ENCODE results near the gene SEMA4B.
"Not testable (repeated sequence)": the region's sequence is repeated elsewhere in the genome, so short reads cannot be mapped to it uniquely, and the experiment has no call there.

The SEMA4B gene

GRCh38 chr15:90161950-90162361 is 39.2 kb upstream of the SEMA4B start:
- FAIRE-seq (no peak), DNase-seq (ENCODE audit: insufficient read length, low spot score) (no peak)
- TF ChIP-seq POU2F2 (IDR thresholded peaks at IDR 0.05; ENCODE audit: low read depth, low read length): peak; percentile 75
- no peak for TF ChIP-seq POLR2AphosphoS5 (IDR thresholded peaks at IDR 0.05; ENCODE audit: low read depth, low read length)
- no peak for TF ChIP-seq TAF1 (IDR thresholded peaks at IDR 0.05; ENCODE audit: low read depth, low read length)
- TF ChIP-seq POLR2A (IDR thresholded peaks at IDR 0.05; ENCODE audit: low read depth, low read length): no peak
- TF ChIP-seq SPI1 (IDR thresholded peaks at IDR 0.05; ENCODE audit: low read depth, low read length): peak; percentile 88
- TF ChIP-seq PAX5 (IDR thresholded peaks at IDR 0.05; ENCODE audit: insufficient read depth, low read length, severe bottlenecking): no peak

GRCh38 chr15:90162956-90163355 is 38.2 kb upstream of the SEMA4B start:
- TF ChIP-seq TAF1 (IDR thresholded peaks at IDR 0.05; ENCODE audit: low read depth, low read length): no peak
- no peak for TF ChIP-seq POLR2A (IDR thresholded peaks at IDR 0.05; ENCODE audit: low read depth, low read length)
- TF ChIP-seq POU2F2 (IDR thresholded peaks at IDR 0.05; ENCODE audit: low read depth, low read length): no peak
- no peak for TF ChIP-seq POLR2AphosphoS5 (IDR thresholded peaks at IDR 0.05; ENCODE audit: low read depth, low read length)
- no peak for TF ChIP-seq PAX5 (IDR thresholded peaks at IDR 0.05; ENCODE audit: insufficient read depth, low read length, severe bottlenecking)
- no peak for TF ChIP-seq SPI1 (IDR thresholded peaks at IDR 0.05; ENCODE audit: low read depth, low read length)
- DNase-seq (ENCODE audit: insufficient read length, low spot score) (no peak), FAIRE-seq (no peak)

- not testable (repeated sequence) for DNase-seq (ENCODE audit: insufficient read length, low spot score); FAIRE-seq
Observed at GRCh38 chr15:90164239-90164638, 36.9 kb upstream of the SEMA4B start.

GRCh38 chr15:90165157-90165556 is 36.0 kb upstream of the SEMA4B start:
- TF ChIP-seq TAF1 (IDR thresholded peaks at IDR 0.05; ENCODE audit: low read depth, low read length) (no peak), POU2F2 (IDR thresholded peaks at IDR 0.05; ENCODE audit: low read depth, low read length) (no peak), POLR2AphosphoS5 (IDR thresholded peaks at IDR 0.05; ENCODE audit: low read depth, low read length) (no peak), PAX5 (IDR thresholded peaks at IDR 0.05; ENCODE audit: insufficient read depth, low read length, severe bottlenecking) (no peak), SPI1 (IDR thresholded peaks at IDR 0.05; ENCODE audit: low read depth, low read length) (no peak), POLR2A (IDR thresholded peaks at IDR 0.05; ENCODE audit: low read depth, low read length) (no peak)
- FAIRE-seq: no peak
- no peak for DNase-seq (ENCODE audit: insufficient read length, low spot score)

GRCh38 chr15:90165659-90166489 is 35.3 kb upstream of the SEMA4B start:
- FAIRE-seq (peak; percentile 65), DNase-seq (ENCODE audit: insufficient read length, low spot score) (no peak)
- no peak for TF ChIP-seq POLR2AphosphoS5 (IDR thresholded peaks at IDR 0.05; ENCODE audit: low read depth, low read length)
- peak; percentile 35 for TF ChIP-seq PAX5 (IDR thresholded peaks at IDR 0.05; ENCODE audit: insufficient read depth, low read length, severe bottlenecking)
- no peak for TF ChIP-seq POLR2A (IDR thresholded peaks at IDR 0.05; ENCODE audit: low read depth, low read length)
- no peak for TF ChIP-seq TAF1 (IDR thresholded peaks at IDR 0.05; ENCODE audit: low read depth, low read length)
- no peak for TF ChIP-seq SPI1 (IDR thresholded peaks at IDR 0.05; ENCODE audit: low read depth, low read length)

- no peak for TF ChIP-seq TAF1 (IDR thresholded peaks at IDR 0.05; ENCODE audit: low read depth, low read length)
- TF ChIP-seq SPI1 (IDR thresholded peaks at IDR 0.05; ENCODE audit: low read depth, low read length): no peak
- TF ChIP-seq PAX5 (IDR thresholded peaks at IDR 0.05; ENCODE audit: insufficient read depth, low read length, severe bottlenecking): no peak
- no peak for TF ChIP-seq POLR2AphosphoS5 (IDR thresholded peaks at IDR 0.05; ENCODE audit: low read depth, low read length)
- TF ChIP-seq POU2F2 (IDR thresholded peaks at IDR 0.05; ENCODE audit: low read depth, low read length): no peak
- TF ChIP-seq POLR2A (IDR thresholded peaks at IDR 0.05; ENCODE audit: low read depth, low read length): no peak
- DNase-seq (ENCODE audit: insufficient read length, low spot score) (no peak), FAIRE-seq (no peak)
Observed at GRCh38 chr15:90167121-90167520, 34.0 kb upstream of the SEMA4B start.

GRCh38 chr15:90171623-90172022 is 29.5 kb upstream of the SEMA4B start:
- FAIRE-seq: no peak
- TF ChIP-seq POLR2A (IDR thresholded peaks at IDR 0.05; ENCODE audit: low read depth, low read length) (no peak), POU2F2 (IDR thresholded peaks at IDR 0.05; ENCODE audit: low read depth, low read length) (no peak), PAX5 (IDR thresholded peaks at IDR 0.05; ENCODE audit: insufficient read depth, low read length, severe bottlenecking) (no peak), SPI1 (IDR thresholded peaks at IDR 0.05; ENCODE audit: low read depth, low read length) (no peak), POLR2AphosphoS5 (IDR thresholded peaks at IDR 0.05; ENCODE audit: low read depth, low read length) (no peak), TAF1 (IDR thresholded peaks at IDR 0.05; ENCODE audit: low read depth, low read length) (no peak)
- no peak for DNase-seq (ENCODE audit: insufficient read length, low spot score)

GRCh38 chr15:90173372-90173771 is 27.8 kb upstream of the SEMA4B start:
- TF ChIP-seq POU2F2 (IDR thresholded peaks at IDR 0.05; ENCODE audit: low read depth, low read length) (no peak), TAF1 (IDR thresholded peaks at IDR 0.05; ENCODE audit: low read depth, low read length) (no peak), SPI1 (IDR thresholded peaks at IDR 0.05; ENCODE audit: low read depth, low read length) (no peak), POLR2A (IDR thresholded peaks at IDR 0.05; ENCODE audit: low read depth, low read length) (no peak), PAX5 (IDR thresholded peaks at IDR 0.05; ENCODE audit: insufficient read depth, low read length, severe bottlenecking) (no peak)
- no peak for FAIRE-seq

GRCh38 chr15:90174140-90174875 is 26.8 kb upstream of the SEMA4B start:
- TF ChIP-seq SPI1 (IDR thresholded peaks at IDR 0.05; ENCODE audit: low read depth, low read length) (no peak), TAF1 (IDR thresholded peaks at IDR 0.05; ENCODE audit: low read depth, low read length) (no peak), POLR2AphosphoS5 (IDR thresholded peaks at IDR 0.05; ENCODE audit: low read depth, low read length) (no peak), POU2F2 (IDR thresholded peaks at IDR 0.05; ENCODE audit: low read depth, low read length) (no peak), POLR2A (IDR thresholded peaks at IDR 0.05; ENCODE audit: low read depth, low read length) (no peak), PAX5 (IDR thresholded peaks at IDR 0.05; ENCODE audit: insufficient read depth, low read length, severe bottlenecking) (no peak)
- no peak for DNase-seq (ENCODE audit: insufficient read length, low spot score)
- FAIRE-seq: no peak

More at GRCh38 chr15:90173372-90173771, 27.8 kb upstream of the SEMA4B start:
- no peak for DNase-seq (ENCODE audit: insufficient read length, low spot score)
